Measurements from ENCODE around the gene OTUB2.

OTUB2 gene

GRCh38 chr14:94020267-94020666, 5.9 kb upstream of the OTUB2 start:
- Histone ChIP-seq H3K27ac (no peak overlapping the region), H3K36me3 (no peaks in the 10 kb centered on the region), H3K9me3 (ENCODE audit: severe bottlenecking) (no peaks in the 10 kb centered on the region), H3K4me3 (ENCODE audit: low read depth, low read length) (no peak overlapping the region), H3K27me3 (ENCODE audit: insufficient read depth, low read depth, severe bottlenecking) (no peaks in the 10 kb centered on the region)
- DNase-seq, result no peak
- TF ChIP-seq, protein P1, sequence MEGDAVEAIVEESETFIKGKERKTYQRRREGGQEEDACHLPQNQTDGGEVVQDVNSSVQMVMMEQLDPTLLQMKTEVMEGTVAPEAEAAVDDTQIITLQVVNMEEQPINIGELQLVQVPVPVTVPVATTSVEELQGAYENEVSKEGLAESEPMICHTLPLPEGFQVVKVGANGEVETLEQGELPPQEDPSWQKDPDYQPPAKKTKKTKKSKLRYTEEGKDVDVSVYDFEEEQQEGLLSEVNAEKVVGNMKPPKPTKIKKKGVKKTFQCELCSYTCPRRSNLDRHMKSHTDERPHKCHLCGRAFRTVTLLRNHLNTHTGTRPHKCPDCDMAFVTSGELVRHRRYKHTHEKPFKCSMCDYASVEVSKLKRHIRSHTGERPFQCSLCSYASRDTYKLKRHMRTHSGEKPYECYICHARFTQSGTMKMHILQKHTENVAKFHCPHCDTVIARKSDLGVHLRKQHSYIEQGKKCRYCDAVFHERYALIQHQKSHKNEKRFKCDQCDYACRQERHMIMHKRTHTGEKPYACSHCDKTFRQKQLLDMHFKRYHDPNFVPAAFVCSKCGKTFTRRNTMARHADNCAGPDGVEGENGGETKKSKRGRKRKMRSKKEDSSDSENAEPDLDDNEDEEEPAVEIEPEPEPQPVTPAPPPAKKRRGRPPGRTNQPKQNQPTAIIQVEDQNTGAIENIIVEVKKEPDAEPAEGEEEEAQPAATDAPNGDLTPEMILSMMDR (IDR thresholded peaks at IDR 0.05; ENCODE audit: low read depth, low read length), result no peak

DNA sequence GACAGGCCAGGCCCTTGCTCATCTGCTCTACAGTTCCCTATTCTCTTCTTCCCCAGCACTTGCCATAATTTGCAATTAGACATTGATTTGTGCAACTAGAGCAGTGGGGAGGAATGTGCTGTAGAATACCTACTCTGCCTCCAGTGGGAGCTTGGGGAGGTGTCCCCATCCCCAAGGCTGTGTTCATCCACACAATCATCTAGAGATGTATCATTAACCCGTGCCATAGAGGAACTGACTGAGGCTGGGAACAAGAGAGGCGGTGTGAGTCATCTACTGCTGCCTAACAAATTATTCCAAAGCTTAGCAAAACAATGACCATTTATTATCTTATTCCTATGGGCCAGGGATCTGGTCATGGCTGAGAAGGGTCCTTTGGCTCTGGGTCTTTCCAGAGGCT, 5.1 kb upstream of the OTUB2 start:
- no peaks in the 10 kb centered on the region for H3K27me3 ChIP-seq (ENCODE audit: insufficient read depth, low read depth, severe bottlenecking)
- no peak overlapping the region for H3K4me3 ChIP-seq (ENCODE audit: low read depth, low read length)
- no peaks in the 10 kb centered on the region for H3K36me3 ChIP-seq
- no peak for DNase-seq
- no peak overlapping the region for H3K27ac ChIP-seq
- TF ChIP-seq, protein P1 (IDR thresholded peaks at IDR 0.05; ENCODE audit: low read depth, low read length), result no peak
- H3K9me3 ChIP-seq (ENCODE audit: severe bottlenecking), result no peaks in the 10 kb centered on the region

GRCh38 chr14:94021416-94022157, 4.6 kb upstream of the OTUB2 start:
- TF ChIP-seq, protein P1 (IDR thresholded peaks at IDR 0.05; ENCODE audit: low read depth, low read length), result no peak
- no peak for DNase-seq

DNA sequence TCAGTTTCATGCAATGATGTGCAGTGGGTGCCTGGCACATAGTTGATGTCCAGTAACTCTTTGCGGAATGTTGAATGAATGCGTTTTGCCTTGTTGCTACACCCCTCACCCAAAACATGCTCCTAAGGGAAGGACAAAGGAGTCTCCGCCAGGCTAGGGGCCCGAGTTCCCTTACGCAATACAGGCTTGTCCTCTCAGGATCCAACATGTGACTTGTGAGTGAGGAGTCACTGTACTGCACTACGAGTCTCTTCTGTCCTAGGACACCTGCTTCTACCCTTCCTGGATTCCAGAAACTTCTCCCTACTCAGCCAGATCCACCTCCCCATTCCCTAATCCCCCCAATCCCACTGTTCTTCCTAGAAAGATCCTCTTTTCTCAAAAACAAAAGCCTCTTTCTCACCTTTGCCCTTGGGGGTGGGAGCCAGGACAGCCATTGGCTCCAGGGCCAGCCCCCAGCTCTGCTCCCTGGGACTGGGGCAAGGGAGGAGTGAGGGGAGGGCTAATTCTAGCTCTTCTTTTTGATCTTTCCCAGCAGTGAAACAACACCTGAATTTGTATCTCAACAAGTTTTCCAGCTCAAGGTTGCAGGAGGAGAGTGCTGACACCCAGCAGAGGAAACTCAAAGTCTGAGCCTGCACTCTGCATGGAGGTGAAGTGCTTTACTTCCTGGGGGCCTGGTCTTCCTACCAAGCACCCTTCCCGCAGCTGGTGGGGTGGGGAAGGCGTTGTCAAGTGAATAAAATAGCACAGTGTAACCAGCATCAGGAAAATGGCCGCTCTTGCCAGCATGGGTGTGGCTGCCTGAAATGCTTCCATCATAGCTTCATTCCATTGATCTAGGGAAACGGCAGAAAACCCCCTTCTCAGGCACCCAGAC, 3.4 kb upstream of the OTUB2 start:
- Histone ChIP-seq H3K4me3 (ENCODE audit: low read depth, low read length) (no peak overlapping the region), H3K36me3 (no peaks in the 10 kb centered on the region), H3K9me3 (ENCODE audit: severe bottlenecking) (no peaks in the 10 kb centered on the region), H3K27ac (no peak overlapping the region), H3K27me3 (ENCODE audit: insufficient read depth, low read depth, severe bottlenecking) (no peaks in the 10 kb centered on the region)
- no peak for DNase-seq
- TF ChIP-seq, protein P1 (IDR thresholded peaks at IDR 0.05; ENCODE audit: low read depth, low read length), result no peak

More at GRCh38 chr14:94021416-94022157, 4.6 kb upstream of the OTUB2 start:
- Histone ChIP-seq H3K36me3 (no peaks in the 10 kb centered on the region), H3K4me3 (ENCODE audit: low read depth, low read length) (no peak overlapping the region), H3K27me3 (ENCODE audit: insufficient read depth, low read depth, severe bottlenecking) (no peaks in the 10 kb centered on the region), H3K9me3 (ENCODE audit: severe bottlenecking) (no peaks in the 10 kb centered on the region), H3K27ac (no peak overlapping the region)

DNA sequence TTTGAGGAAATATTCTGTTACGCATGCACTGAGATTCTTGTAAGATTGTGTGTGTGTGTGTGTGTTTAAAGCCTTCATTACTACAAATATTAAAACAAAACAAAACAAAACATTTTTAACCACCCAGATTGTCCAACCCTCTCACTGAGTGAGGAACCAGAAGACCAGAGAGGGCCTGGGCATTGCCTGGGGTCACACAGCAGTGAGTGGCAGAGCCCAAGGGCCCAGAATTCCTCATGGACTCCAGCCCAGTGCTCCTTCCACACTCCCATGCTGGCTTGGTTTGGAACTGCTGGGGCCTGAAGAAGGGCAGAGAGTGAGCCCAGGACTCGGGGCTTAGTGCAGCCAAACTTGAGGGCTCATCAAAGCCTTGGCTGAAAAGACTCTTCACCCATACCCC, 1.6 kb upstream of the OTUB2 start:
- H3K4me3 ChIP-seq (ENCODE audit: low read depth, low read length), result no peak overlapping the region
- DNase-seq, result no peak
- no peak overlapping the region for H3K27ac ChIP-seq
- no peaks in the 10 kb centered on the region for H3K27me3 ChIP-seq (ENCODE audit: insufficient read depth, low read depth, severe bottlenecking)
- no peaks in the 10 kb centered on the region for H3K36me3 ChIP-seq
- TF ChIP-seq, protein P1 (IDR thresholded peaks at IDR 0.05; ENCODE audit: low read depth, low read length), result no peak
- no peaks in the 10 kb centered on the region for H3K9me3 ChIP-seq (ENCODE audit: severe bottlenecking)
